PC-9 (cell line): ENCODE measurements around the gene RNF141. TPM values are rescaled to one million over a fixed set of nuclear protein-coding genes. Genes with fewer than 3 reads are reported as not detected.

Experiments used
- BruUV-seq: library from RNA; stranded (reverse); fragments of 400-500 nt; replicated peaks from 2 replicates; lab custom pipeline; 2021; lab: Mats Ljungman, UMichigan
- CTCF ChIA-PET: fragments of 300-600 bp; sonication (Branson Sonifier 250); formaldehyde crosslinking; loops from one replicate; lab custom pipeline; 2022; ENCODE audit warnings: antibody characterized with exemption; lab: Charles Lee
- POLR2A ChIA-PET: fragments of 300-600 bp; sonication (Branson Sonifier 250); formaldehyde crosslinking; loops from one replicate; lab custom pipeline; 2022; ENCODE audit warnings: antibody characterized with exemption; ENCODE audit not compliant: unreplicated experiment; lab: Charles Lee
- DNase-seq, 2 experiments: peaks; one replicate each; pipeline versions ENCODE4 v3.0.0 to v3.0.0-alpha.2; 2015 to 2022; ENCODE audit warnings: mixed read lengths in 1 of 2
- H2AFZ ChIP-seq: fragments of 200-600 bp; sonication (generic); 2 replicates; pipeline ENCODE4 v1.8.1; 2017; ENCODE audit warnings: antibody characterized with exemption
- H3F3A ChIP-seq: fragments of 200-600 bp; sonication (generic); 2 replicates; pipeline ENCODE4 v1.8.1; 2017; ENCODE audit warnings: antibody characterized with exemption, mild to moderate bottlenecking, low read depth; ENCODE audit not compliant: insufficient read depth
- H3K27ac ChIP-seq: fragments of 200-600 bp; sonication (generic); 2 replicates; pipeline ENCODE4 v1.6.1; 2016; ENCODE audit warnings: mixed run types
- H3K27me3 ChIP-seq: fragments of 200-600 bp; sonication (generic); 2 replicates; pipeline ENCODE4 v1.6.1; 2016; ENCODE audit warnings: low read depth, mixed run types; ENCODE audit not compliant: insufficient read depth
- H3K36me3 ChIP-seq: fragments of 200-600 bp; sonication (generic); 2 replicates; pipeline ENCODE4 v1.6.1; 2016; ENCODE audit warnings: low read depth, mixed run types
- H3K4me1 ChIP-seq: fragments of 200-600 bp; sonication (generic); replicated peaks from 2 replicates; pipeline ENCODE4 v1.6.1; 2016; ENCODE audit warnings: mixed run types; ENCODE audit not compliant: insufficient read depth
- H3K4me2 ChIP-seq: fragments of 200-600 bp; sonication (generic); 2 replicates; pipeline ENCODE4 v1.6.1; 2017; ENCODE audit warnings: mixed run types
- H3K4me3 ChIP-seq: fragments of 200-600 bp; sonication (generic); 2 replicates; pipeline ENCODE4 v1.6.1; 2016; ENCODE audit warnings: mixed run types
- H3K79me2 ChIP-seq: fragments of 200-600 bp; sonication (generic); 2 replicates; pipeline ENCODE4 v1.6.1; 2017; ENCODE audit warnings: low read depth, mixed run types
- H3K9me2 ChIP-seq: fragments of 200-600 bp; sonication (generic); 2 replicates; pipeline ENCODE4 v1.8.1; 2017; ENCODE audit warnings: mild to moderate bottlenecking; ENCODE audit not compliant: insufficient read depth
- H3K9me3 ChIP-seq: fragments of 200-600 bp; sonication (generic); 2 replicates; pipeline ENCODE4 v1.8.1; 2016; ENCODE audit warnings: low read depth; ENCODE audit not compliant: insufficient read depth
- H4K20me1 ChIP-seq: fragments of 200-600 bp; sonication (generic); 2 replicates; pipeline ENCODE4 v1.8.1; 2017; ENCODE audit not compliant: insufficient read depth
- CTCF ChIP-seq: fragments of 200-600 bp; sonication (generic); conservative IDR thresholded peaks from 2 replicates; pipeline ENCODE4 v1.6.1; 2017; ENCODE audit warnings: mixed run types, antibody characterized with exemption, mild to moderate bottlenecking, moderate library complexity
- EZH2 ChIP-seq: fragments of 200-600 bp; sonication (generic); IDR thresholded peaks from 2 replicates; pipeline ENCODE4 v1.8.0; 2017; ENCODE audit warnings: antibody characterized with exemption, low read depth
- intact Hi-C: fragments of 100-400 bp; cut with micrococcal nuclease; formaldehyde crosslinking; loops from one replicate; pipeline ENCODE4 v1.10.0; 2022; ENCODE audit not compliant: unreplicated experiment
- total RNA-seq: library from RNA; stranded (reverse); gene quantifications from 2 replicates; pipeline ENCODE4 v1.2.3, GENCODE V29; 2021

Gene RNF141
- total RNA-seq, 1 experiment from 2014 or later = 36.8 TPM

GRCh38 chr11:10542776-10543175, 1.8 kb upstream of the RNF141 start:
- CTCF ChIA-PET = no interaction called here
- intact Hi-C loops = loop anchor here (5.0 kb wide), 1 partner anchor 115 kb away; no protein-coding TSS in a partner anchor
- no peaks in the 10 kb centered on the region for H3K36me3 ChIP-seq

GRCh38 chr11:10541561-10541930, 559 bp upstream of the RNF141 start:
- Histone ChIP-seq H3K4me1 (peaks cover 21% of the 10 kb centered on the region), H3K4me3 (peak overlapping the region; percentile 89), H3K9me2 (no peaks in the 10 kb centered on the region), H4K20me1 (no peaks in the 10 kb centered on the region), H3K4me2 (peak overlapping the region; percentile 90), H3F3A (no peaks in the 10 kb centered on the region), H2AFZ (peak overlapping the region; percentile 85), H3K9me3 (no peaks in the 10 kb centered on the region), H3K27me3 (no peaks in the 10 kb centered on the region), H3K79me2 (peaks cover 29% of the 10 kb centered on the region), H3K27ac (0 out of 2 replicates have a peak overlapping the region, but pooled peaks have one; percentile 30), H3K36me3 (no peaks in the 10 kb centered on the region)
- ChIA-PET POLR2A (interaction anchor here (0.7 kb wide), 1 partner anchor 15 kb away, joined by 4 read pairs; no protein-coding TSS in a partner anchor), CTCF (interaction anchor here (0.6 to 1.3 kb wide), 2 partner anchors 13 to 18 kb away, joined by 4 read pairs; no protein-coding TSS in a partner anchor)
- BruUV-seq = TSS peak; percentile 68
- TF ChIP-seq EZH2 (no peak), CTCF (no peak)
- intact Hi-C loops = loop anchor here (2.0 to 5.0 kb wide), 2 partner anchors 47 to 116 kb away; no protein-coding TSS in a partner anchor
- DNase-seq = peak in 1 of 2 experiments; percentile 50

More at GRCh38 chr11:10542776-10543175, 1.8 kb upstream of the RNF141 start:
- H3K79me2 ChIP-seq = peaks cover 26% of the 10 kb centered on the region
- H3K9me2 ChIP-seq = no peaks in the 10 kb centered on the region
- H2AFZ ChIP-seq = no peak overlapping the region
- no TSS peak for BruUV-seq
- H3K4me2 ChIP-seq = no peak overlapping the region
- H3K27me3 ChIP-seq = no peaks in the 10 kb centered on the region
- H4K20me1 ChIP-seq = no peaks in the 10 kb centered on the region
- peaks cover 21% of the 10 kb centered on the region for H3K4me1 ChIP-seq
- H3K4me3 ChIP-seq = no peak overlapping the region
- no peaks in the 10 kb centered on the region for H3F3A ChIP-seq
- TF ChIP-seq CTCF (no peak), EZH2 (no peak)
- no peaks in the 10 kb centered on the region for H3K9me3 ChIP-seq
- H3K27ac ChIP-seq = no peak overlapping the region
- POLR2A ChIA-PET = no interaction called here
- no peak for DNase-seq

- Histone ChIP-seq H3K36me3 (no peaks in the 10 kb centered on the region), H3K4me2 (peak overlapping the region; percentile 90), H3K27me3 (no peaks in the 10 kb centered on the region), H3F3A (no peaks in the 10 kb centered on the region), H3K9me2 (no peaks in the 10 kb centered on the region), H4K20me1 (no peaks in the 10 kb centered on the region), H3K4me1 (peaks cover 21% of the 10 kb centered on the region), H3K79me2 (peaks cover 29% of the 10 kb centered on the region), H2AFZ (peak overlapping the region; percentile 85), H3K9me3 (no peaks in the 10 kb centered on the region), H3K4me3 (peak overlapping the region; percentile 89), H3K27ac (peak overlapping the region; percentile 69)
- TF ChIP-seq EZH2 (no peak), CTCF (no peak)
- intact Hi-C loops = loop anchor here (1.0 to 5.0 kb wide), 3 partner anchors 48 to 195 kb away; no protein-coding TSS in a partner anchor
- ChIA-PET CTCF (interaction anchor here (0.6 to 1.3 kb wide), 4 partner anchors 12 to 274 kb away, joined by 3 to 13 read pairs (median 4); no protein-coding TSS in a partner anchor), POLR2A (interaction anchor here (0.5 to 0.6 kb wide), 3 partner anchors 16 to 976 kb away, joined by 3 to 6 read pairs (median 4); no protein-coding TSS in a partner anchor)
- no peak for DNase-seq
- TSS peak; percentile 77 for BruUV-seq
Observed at GRCh38 chr11:10540546-10540914, 457 bp downstream of the RNF141 start.
